Endodermal cell (in vitro differentiated cells): Measurements from ENCODE around the gene TBC1D3C. TPM values are rescaled to one million over a fixed set of nuclear protein-coding genes. Genes with fewer than 3 reads are reported as not detected.
"Not testable (repeated sequence)": the region's sequence is repeated elsewhere in the genome, so short reads cannot be mapped to it uniquely, and the experiment has no call there.

ENCODE experiments used
- DNase-seq: peaks from one replicate; pipeline ENCODE4 v3.0.0-alpha.2; 2017
- H3K27ac ChIP-seq: 2 replicates; pipeline ENCODE4 v1.5.1; 2013; ENCODE audit warnings: mild to moderate bottlenecking, low read depth, low read length, moderate library complexity
- H3K27me3 ChIP-seq: 2 replicates; pipeline ENCODE4 v1.6.1; 2013; ENCODE audit warnings: mild to moderate bottlenecking, low read length, moderate library complexity; ENCODE audit not compliant: insufficient read depth, control insufficient read depth, poor library complexity, severe bottlenecking
- H3K36me3 ChIP-seq: 2 replicates; pipeline ENCODE4 v1.7.0; 2013; ENCODE audit warnings: mild to moderate bottlenecking, low read length, moderate library complexity; ENCODE audit not compliant: control insufficient read depth, insufficient read depth
- H3K4me1 ChIP-seq: one replicate; pipeline ENCODE4 v1.7.0; 2013; ENCODE audit warnings: low read length; ENCODE audit not compliant: control insufficient read depth, insufficient read depth
- H3K4me3 ChIP-seq: 2 replicates; pipeline ENCODE4 v1.5.1; 2013; ENCODE audit warnings: mild to moderate bottlenecking, low read length, moderate library complexity
- H3K9ac ChIP-seq: 2 replicates; pipeline ENCODE4 v1.6.1; 2013; ENCODE audit warnings: mild to moderate bottlenecking, low read length, moderate library complexity; ENCODE audit not compliant: poor library complexity, severe bottlenecking; ENCODE audit errors: extremely low read depth
- H3K9me3 ChIP-seq: 2 replicates; pipeline ENCODE4 v1.6.1; 2013; ENCODE audit warnings: mild to moderate bottlenecking, low read length, moderate library complexity; ENCODE audit not compliant: control insufficient read depth
- H3K27ac Mint-ChIP-seq: 2 replicates; pipeline ENCODE4 v1.8.0; 2020; ENCODE audit warnings: mixed read lengths
- H3K27me3 Mint-ChIP-seq: 2 replicates; pipeline ENCODE4 v1.8.0; 2021; ENCODE audit warnings: mild to moderate bottlenecking, mixed read lengths; ENCODE audit not compliant: insufficient read depth
- H3K36me3 Mint-ChIP-seq: 2 replicates; pipeline ENCODE4 v1.8.0; 2020; ENCODE audit warnings: low read depth, mixed read lengths
- H3K4me1 Mint-ChIP-seq: 2 replicates; pipeline ENCODE4 v1.8.0; 2020; ENCODE audit warnings: mixed read lengths
- H3K4me3 Mint-ChIP-seq: 2 replicates; pipeline ENCODE4 v1.8.0; 2020; ENCODE audit warnings: mild to moderate bottlenecking, moderate library complexity, mixed read lengths
- H3K9me3 Mint-ChIP-seq: 2 replicates; pipeline ENCODE4 v1.8.0; 2020; ENCODE audit warnings: mild to moderate bottlenecking, mixed read lengths
- WGBS, 2 experiments: methylation state at CpG; one replicate each; pipeline versions ENCODE4 v1.1.5 to v1.1.7; 2013; ENCODE audit warnings: missing lambda C conversion rate in 2 of 2, mixed read lengths in 1 of 2; ENCODE audit not compliant: insufficient coverage in 1 of 2, insufficient read length in 1 of 2; 5-methylcytosine and 5-hydroxymethylcytosine counted together
- long read RNA-seq, 4 experiments: library from polyadenylated mRNA in 2 of 4; library from RNA in 1 of 4; library from capped mRNA in 1 of 4; stranded (forward) in 3 of 4; unstranded in 1 of 4; transcript quantifications; one replicate each; pipeline ENCODE4 v2.0.0, GENCODE V29; 2020 to 2021; ENCODE audit warnings: inconsistent platforms in 1 of 4
- polyA plus RNA-seq, 2 experiments: library from polyadenylated mRNA; stranded (reverse); fragments of 50-300 nt; gene quantifications; one replicate each; pipeline ENCODE4 v1.2.3, GENCODE V29; 2013
- total RNA-seq, 2 donors: library from RNA; stranded (reverse); fragmentation: NEBNext Ultra II Directional in 1 of 2; extraction: Animal tissue kit (Norgen Biotek cat#: 25700) in 1 of 2; gene quantifications; 2 replicates in 1 of 2; 3 replicates in 1 of 2; pipeline ENCODE4 v1.2.1, GENCODE V29; 2021

The TBC1D3C gene
- total RNA-seq: under 1 TPM in 1 of 2 donors, not detected in 1; 0.22 TPM
- polyA plus RNA-seq (2013, experiment 1 of 2): not detected
- polyA plus RNA-seq (2013, experiment 2 of 2): not detected
- long read RNA-seq, experiment 1: 0 reads
- long read RNA-seq, experiment 2: 0 reads
- long read RNA-seq, experiment 3: 0 reads
- long read RNA-seq, experiment 4: 0 reads

DNA sequence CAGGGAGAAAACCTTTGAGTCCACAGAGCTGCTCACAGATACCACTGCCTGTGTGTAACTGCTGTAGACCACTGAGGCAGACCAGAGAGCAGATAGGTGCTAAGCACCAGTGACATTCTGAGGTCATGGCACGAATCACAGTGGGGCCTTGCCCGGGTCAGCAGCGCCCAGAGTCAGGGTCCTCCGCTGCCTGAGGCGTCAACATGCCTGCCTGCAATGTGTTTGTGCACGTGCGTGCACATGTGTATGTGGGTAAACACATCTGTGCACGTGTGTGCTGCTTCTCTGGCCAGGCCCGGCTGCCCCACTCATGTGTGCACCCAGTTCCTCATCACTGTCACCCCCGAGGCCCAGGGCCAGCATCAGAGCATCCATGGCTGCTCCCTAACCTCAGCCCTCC is at the start of gene TBC1D3C:
TBC1D3C (minus strand) TSS at position 101 of the 400 bp plus-strand sequence. CDS start 1,568 bp downstream, outside the sequence.
- H3K27ac Mint-ChIP-seq, H3K27me3 Mint-ChIP-seq, H3K4me1 Mint-ChIP-seq, H3K9ac ChIP-seq, H3K4me3 ChIP-seq, DNase-seq, H3K4me3 Mint-ChIP-seq, H3K9me3 ChIP-seq, H3K36me3 ChIP-seq, H3K9me3 Mint-ChIP-seq, H3K36me3 Mint-ChIP-seq, H3K4me1 ChIP-seq, H3K27ac ChIP-seq, H3K27me3 ChIP-seq: not testable (repeated sequence)
- WGBS, 2 experiments: no CpG with 5 or more reads among the region's 10 CpGs

- H3K4me3 Mint-ChIP-seq, H3K9me3 Mint-ChIP-seq, H3K4me1 ChIP-seq, H3K27ac ChIP-seq, H3K9ac ChIP-seq, H3K36me3 Mint-ChIP-seq, H3K4me1 Mint-ChIP-seq, H3K27me3 ChIP-seq, H3K36me3 ChIP-seq, H3K9me3 ChIP-seq, DNase-seq, H3K4me3 ChIP-seq, H3K27me3 Mint-ChIP-seq, H3K27ac Mint-ChIP-seq: not testable (repeated sequence)
- WGBS, 2 experiments: no CpG with 5 or more reads among the region's 1 CpG
These were observed 30.8 kb upstream of the TBC1D3C start for GRCh38 chr17:38099262-38099661.

- not testable (repeated sequence) for H3K4me3 ChIP-seq, DNase-seq, H3K36me3 ChIP-seq, H3K27me3 Mint-ChIP-seq, H3K27ac Mint-ChIP-seq, H3K4me1 ChIP-seq, H3K9me3 ChIP-seq, H3K27me3 ChIP-seq, H3K9ac ChIP-seq, H3K27ac ChIP-seq, H3K4me1 Mint-ChIP-seq, H3K9me3 Mint-ChIP-seq, H3K36me3 Mint-ChIP-seq, H3K4me3 Mint-ChIP-seq
- WGBS, 2 experiments: no CpG with 5 or more reads among the region's 2 CpGs
These were observed 25.7 kb upstream of the TBC1D3C start for GRCh38 chr17:38094059-38094694.

GRCh38 chr17:38088120-38088519 is 19.7 kb upstream of the TBC1D3C start:
- H3K4me3 ChIP-seq, H3K9me3 ChIP-seq, H3K9ac ChIP-seq, H3K36me3 Mint-ChIP-seq, H3K27me3 ChIP-seq, DNase-seq, H3K27ac Mint-ChIP-seq, H3K36me3 ChIP-seq, H3K9me3 Mint-ChIP-seq, H3K4me1 ChIP-seq, H3K4me3 Mint-ChIP-seq, H3K27me3 Mint-ChIP-seq, H3K4me1 Mint-ChIP-seq, H3K27ac ChIP-seq: not testable (repeated sequence)
- no CpG with 5 or more reads among the region's 10 CpGs for WGBS, 2 experiments

- H3K4me3 ChIP-seq, H3K27me3 ChIP-seq, H3K4me1 ChIP-seq, H3K9ac ChIP-seq, H3K4me1 Mint-ChIP-seq, DNase-seq, H3K4me3 Mint-ChIP-seq, H3K9me3 Mint-ChIP-seq, H3K27me3 Mint-ChIP-seq, H3K27ac Mint-ChIP-seq, H3K27ac ChIP-seq, H3K36me3 ChIP-seq, H3K36me3 Mint-ChIP-seq, H3K9me3 ChIP-seq: not testable (repeated sequence)
- no CpG with 5 or more reads among the region's 1 CpG for WGBS, 2 experiments
These were observed 18.9 kb upstream of the TBC1D3C start for GRCh38 chr17:38087344-38087743.

Other genes starting within 250 kb of the TBC1D3C start
- not detected for gene TBC1D3K, start 144.2 kb downstream of the TBC1D3C start, total RNA-seq
- 10 to 100 TPM; 22.3 to 35.8 TPM for gene TBC1D3L, start 79.6 kb downstream of the TBC1D3C start, total RNA-seq
- 1 to 10 TPM in 1 of 2 donors, under 1 TPM in 1; 0.79 to 6.3 TPM for gene TBC1D3D, start 64.7 kb downstream of the TBC1D3C start, total RNA-seq
- under 1 TPM in 1 of 2 donors, not detected in 1; 0.38 TPM for gene TBC1D3E, start 59.3 kb upstream of the TBC1D3C start, total RNA-seq
- gene TBC1D3, start 123.9 kb upstream of the TBC1D3C start, total RNA-seq: not detected
- 10 to 100 TPM; 48.8 to 51.9 TPM for gene MRPL45, start 228.5 kb upstream of the TBC1D3C start, total RNA-seq